ENCODE measurements around the gene MTR.

Gene MTR

DNA sequence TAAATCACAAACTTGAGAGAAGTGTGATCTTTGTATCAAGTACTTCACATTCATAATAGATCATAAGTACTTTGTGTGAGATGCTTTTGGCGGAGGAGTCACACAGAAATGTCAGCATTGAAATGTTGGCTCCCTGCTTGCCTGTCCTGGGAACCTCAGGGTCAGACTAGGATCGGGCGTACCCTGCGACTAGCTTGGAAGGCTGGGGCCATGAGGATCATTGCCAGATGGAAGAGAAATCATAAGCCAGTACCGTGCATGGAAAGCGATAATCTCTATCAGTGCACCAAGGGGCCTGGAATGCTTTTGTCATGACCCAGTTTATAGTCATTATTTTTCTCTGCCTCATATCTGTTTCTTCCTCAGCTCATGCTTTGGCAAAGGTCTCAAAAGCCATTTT is 35.5 kb downstream of the MTR start:
- H3K4me1 ChIP-seq (ENCODE audit: control insufficient read depth, insufficient read depth, low read length) = no peaks in the 10 kb centered on the region
- peaks cover 62% of the 10 kb centered on the region for H3K36me3 ChIP-seq (ENCODE audit: control insufficient read depth, insufficient read depth, low read length)
- H3K27ac ChIP-seq (ENCODE audit: low read depth, low read length) = no peak overlapping the region
- H3K27me3 ChIP-seq (ENCODE audit: control insufficient read depth, insufficient read depth, low read length) = no peaks in the 10 kb centered on the region
- no peak overlapping the region for H3K4me3 ChIP-seq (ENCODE audit: low read depth, low read length)
- no peak overlapping the region for H3K9ac ChIP-seq (ENCODE audit: low read depth, low read length)
- no peaks in the 10 kb centered on the region for H3K9me3 ChIP-seq (ENCODE audit: control insufficient read depth, insufficient read depth, low read length)

DNA sequence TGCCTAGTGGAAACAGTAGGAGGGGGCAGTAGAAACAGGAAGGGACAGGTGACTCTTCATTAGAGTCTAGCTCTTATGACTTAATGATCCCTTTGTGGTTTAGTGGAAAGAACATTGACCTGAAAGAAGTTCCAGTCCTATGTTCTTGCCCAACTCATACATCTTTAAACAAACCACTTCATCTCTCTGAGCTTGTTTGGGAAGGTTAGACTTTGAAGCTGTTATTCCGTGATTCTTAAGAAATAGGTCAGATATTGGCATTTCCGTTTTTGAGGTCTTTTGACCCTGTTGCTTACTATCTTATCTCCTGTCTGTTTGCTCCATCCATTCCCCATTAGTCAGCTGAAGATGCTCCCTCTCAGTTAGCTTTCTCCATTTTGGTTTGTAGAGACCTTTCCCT is 38.5 kb downstream of the MTR start:
- H3K27ac ChIP-seq (ENCODE audit: low read depth, low read length) = no peak overlapping the region
- H3K9me3 ChIP-seq (ENCODE audit: control insufficient read depth, insufficient read depth, low read length) = no peaks in the 10 kb centered on the region
- H3K9ac ChIP-seq (ENCODE audit: low read depth, low read length) = no peak overlapping the region
- no peaks in the 10 kb centered on the region for H3K4me1 ChIP-seq (ENCODE audit: control insufficient read depth, insufficient read depth, low read length)
- no peak overlapping the region for H3K4me3 ChIP-seq (ENCODE audit: low read depth, low read length)
- H3K36me3 ChIP-seq (ENCODE audit: control insufficient read depth, insufficient read depth, low read length) = peaks cover 71% of the 10 kb centered on the region
- no peaks in the 10 kb centered on the region for H3K27me3 ChIP-seq (ENCODE audit: control insufficient read depth, insufficient read depth, low read length)

DNA sequence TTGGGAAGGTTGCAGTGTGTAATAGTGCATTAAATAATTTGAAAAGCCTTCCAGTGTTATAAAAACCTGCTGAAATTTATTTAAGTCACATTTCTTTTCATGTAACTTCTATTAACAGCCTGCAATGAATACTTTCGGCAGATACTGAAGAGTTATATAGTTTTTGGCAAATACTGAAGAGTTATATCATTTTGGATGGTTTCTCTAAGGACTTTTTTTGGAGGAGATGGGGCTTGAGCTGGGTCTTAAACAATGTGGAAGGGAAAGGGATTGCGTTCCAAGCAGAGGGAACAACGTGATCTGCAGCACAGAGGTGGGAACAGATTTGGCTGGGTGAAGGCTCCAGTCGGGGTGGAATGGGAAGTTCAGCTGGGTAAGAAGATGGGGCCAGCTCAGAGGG is 39.8 kb downstream of the MTR start:
- H3K9ac ChIP-seq (ENCODE audit: low read depth, low read length) = no peak overlapping the region
- H3K27ac ChIP-seq (ENCODE audit: low read depth, low read length) = no peak overlapping the region
- H3K36me3 ChIP-seq (ENCODE audit: control insufficient read depth, insufficient read depth, low read length) = peaks cover 71% of the 10 kb centered on the region
- no peaks in the 10 kb centered on the region for H3K27me3 ChIP-seq (ENCODE audit: control insufficient read depth, insufficient read depth, low read length)
- no peak overlapping the region for H3K4me3 ChIP-seq (ENCODE audit: low read depth, low read length)
- no peaks in the 10 kb centered on the region for H3K4me1 ChIP-seq (ENCODE audit: control insufficient read depth, insufficient read depth, low read length)
- no peaks in the 10 kb centered on the region for H3K9me3 ChIP-seq (ENCODE audit: control insufficient read depth, insufficient read depth, low read length)

DNA sequence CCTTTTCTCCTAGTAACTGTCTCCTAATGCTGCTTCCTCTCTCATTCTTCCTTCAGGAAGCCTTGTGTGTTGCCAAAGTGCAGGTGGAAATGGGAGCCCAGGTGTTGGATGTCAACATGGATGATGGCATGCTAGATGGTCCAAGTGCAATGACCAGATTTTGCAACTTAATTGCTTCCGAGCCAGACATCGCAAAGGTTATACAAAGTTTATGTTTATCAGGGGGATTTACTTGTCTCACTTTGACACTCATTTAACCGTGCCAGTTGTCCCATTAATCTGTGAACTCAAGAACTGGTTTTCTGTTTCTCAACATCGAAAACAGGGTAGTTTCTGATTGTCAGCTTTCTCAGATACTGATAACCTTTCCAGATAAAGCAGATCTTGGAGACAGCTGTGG is 40.4 kb downstream of the MTR start:
- no peak overlapping the region for H3K9ac ChIP-seq (ENCODE audit: low read depth, low read length)
- H3K36me3 ChIP-seq (ENCODE audit: control insufficient read depth, insufficient read depth, low read length) = peaks cover 70% of the 10 kb centered on the region
- no peaks in the 10 kb centered on the region for H3K27me3 ChIP-seq (ENCODE audit: control insufficient read depth, insufficient read depth, low read length)
- no peak overlapping the region for H3K27ac ChIP-seq (ENCODE audit: low read depth, low read length)
- H3K4me1 ChIP-seq (ENCODE audit: control insufficient read depth, insufficient read depth, low read length) = no peaks in the 10 kb centered on the region
- H3K9me3 ChIP-seq (ENCODE audit: control insufficient read depth, insufficient read depth, low read length) = no peaks in the 10 kb centered on the region
- no peak overlapping the region for H3K4me3 ChIP-seq (ENCODE audit: low read depth, low read length)

DNA sequence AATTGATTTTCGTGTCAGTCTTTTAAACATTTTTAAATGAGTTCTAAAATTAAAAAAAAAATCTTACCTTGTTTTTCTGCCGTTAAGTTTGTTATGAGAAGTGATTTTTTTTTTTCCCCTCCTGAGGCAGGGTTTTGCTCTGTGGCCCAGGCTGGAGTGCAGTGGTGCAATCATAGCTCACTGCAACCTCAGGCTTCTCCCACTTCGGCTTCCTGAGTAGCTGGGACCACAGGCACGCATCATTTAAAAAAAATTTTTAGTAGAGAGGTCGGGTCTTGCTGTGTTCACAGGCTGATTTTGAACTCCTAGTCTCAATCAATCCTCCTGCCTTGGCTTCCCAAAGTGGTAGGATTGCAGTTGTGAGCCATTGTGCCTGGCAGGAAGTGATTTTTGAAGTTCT is 41.1 kb downstream of the MTR start:
- peaks cover 63% of the 10 kb centered on the region for H3K36me3 ChIP-seq (ENCODE audit: control insufficient read depth, insufficient read depth, low read length)
- H3K4me1 ChIP-seq (ENCODE audit: control insufficient read depth, insufficient read depth, low read length) = no peaks in the 10 kb centered on the region
- no peak overlapping the region for H3K9ac ChIP-seq (ENCODE audit: low read depth, low read length)
- H3K9me3 ChIP-seq (ENCODE audit: control insufficient read depth, insufficient read depth, low read length) = no peaks in the 10 kb centered on the region
- no peak overlapping the region for H3K27ac ChIP-seq (ENCODE audit: low read depth, low read length)
- H3K4me3 ChIP-seq (ENCODE audit: low read depth, low read length) = no peak overlapping the region
- no peaks in the 10 kb centered on the region for H3K27me3 ChIP-seq (ENCODE audit: control insufficient read depth, insufficient read depth, low read length)

DNA sequence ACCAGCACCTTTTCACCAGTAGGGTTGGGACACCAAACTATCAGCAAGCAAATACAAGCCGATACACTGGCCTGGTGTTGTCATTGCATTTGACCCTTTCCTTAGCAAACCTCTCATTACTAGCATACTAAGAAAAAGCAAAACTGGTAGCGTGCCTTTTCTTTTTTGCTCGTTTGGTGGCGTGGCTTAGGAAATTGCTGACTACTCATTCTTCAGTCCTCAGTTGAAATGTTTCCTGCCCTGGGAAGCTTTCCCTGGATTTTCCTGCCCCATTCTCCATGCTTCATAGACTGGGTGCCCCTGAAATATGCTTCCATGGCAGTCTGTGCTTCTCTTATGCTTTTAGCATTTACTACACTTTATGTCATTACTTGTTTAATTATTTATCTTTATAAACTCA is 42.0 kb downstream of the MTR start:
- H3K27ac ChIP-seq (ENCODE audit: low read depth, low read length) = no peak overlapping the region
- H3K27me3 ChIP-seq (ENCODE audit: control insufficient read depth, insufficient read depth, low read length) = no peaks in the 10 kb centered on the region
- no peaks in the 10 kb centered on the region for H3K9me3 ChIP-seq (ENCODE audit: control insufficient read depth, insufficient read depth, low read length)
- no peak overlapping the region for H3K4me3 ChIP-seq (ENCODE audit: low read depth, low read length)
- no peaks in the 10 kb centered on the region for H3K4me1 ChIP-seq (ENCODE audit: control insufficient read depth, insufficient read depth, low read length)
- H3K36me3 ChIP-seq (ENCODE audit: control insufficient read depth, insufficient read depth, low read length) = peaks cover 55% of the 10 kb centered on the region
- no peak overlapping the region for H3K9ac ChIP-seq (ENCODE audit: low read depth, low read length)

DNA sequence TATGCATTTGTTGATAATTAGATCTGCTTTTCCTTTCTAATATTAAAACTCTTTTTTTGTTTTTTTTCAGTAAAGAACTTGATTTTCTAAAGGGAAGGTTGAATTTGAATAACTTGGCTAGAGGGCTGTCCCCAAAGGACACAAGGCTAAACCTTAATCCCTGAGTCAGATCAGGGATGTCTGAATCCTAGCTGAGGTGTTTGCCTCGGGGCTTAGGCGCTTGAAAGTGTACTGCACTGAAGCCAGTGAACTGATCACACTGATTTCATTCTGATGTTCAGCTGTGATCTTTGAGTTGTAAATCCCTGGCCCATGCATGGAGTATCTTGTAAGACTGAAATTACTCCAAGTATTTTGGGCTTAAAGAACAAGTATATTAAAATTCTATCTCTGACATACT is 42.8 kb downstream of the MTR start:
- Histone ChIP-seq H3K27me3 (ENCODE audit: control insufficient read depth, insufficient read depth, low read length) (no peaks in the 10 kb centered on the region), H3K27ac (ENCODE audit: low read depth, low read length) (no peak overlapping the region), H3K4me3 (ENCODE audit: low read depth, low read length) (no peak overlapping the region), H3K9ac (ENCODE audit: low read depth, low read length) (no peak overlapping the region), H3K9me3 (ENCODE audit: control insufficient read depth, insufficient read depth, low read length) (no peaks in the 10 kb centered on the region), H3K4me1 (ENCODE audit: control insufficient read depth, insufficient read depth, low read length) (no peaks in the 10 kb centered on the region), H3K36me3 (ENCODE audit: control insufficient read depth, insufficient read depth, low read length) (peaks cover 52% of the 10 kb centered on the region)

DNA sequence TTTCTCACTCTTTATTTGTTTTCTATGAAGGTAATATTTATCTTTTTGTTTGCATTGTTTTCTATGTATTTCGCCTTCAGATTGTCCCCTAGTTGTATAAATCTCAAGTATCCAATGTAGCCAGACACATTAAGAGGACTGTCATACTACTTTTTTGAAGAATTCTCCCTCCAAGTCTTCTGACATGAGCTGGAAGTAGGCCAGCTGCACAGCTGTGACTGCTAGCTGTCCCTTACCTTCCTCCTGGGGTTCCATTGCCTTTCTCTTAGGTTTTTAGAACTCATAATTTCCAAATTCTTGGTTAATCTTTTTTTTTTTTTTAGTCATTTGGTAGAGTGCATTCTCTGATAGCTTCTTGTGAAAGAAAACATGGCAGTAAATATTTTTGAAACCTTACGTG is 46.2 kb downstream of the MTR start:
- Histone ChIP-seq H3K27me3 (ENCODE audit: control insufficient read depth, insufficient read depth, low read length) (no peaks in the 10 kb centered on the region), H3K27ac (ENCODE audit: low read depth, low read length) (no peak overlapping the region), H3K36me3 (ENCODE audit: control insufficient read depth, insufficient read depth, low read length) (peaks cover 39% of the 10 kb centered on the region), H3K4me3 (ENCODE audit: low read depth, low read length) (no peak overlapping the region), H3K9me3 (ENCODE audit: control insufficient read depth, insufficient read depth, low read length) (no peaks in the 10 kb centered on the region), H3K4me1 (ENCODE audit: control insufficient read depth, insufficient read depth, low read length) (no peaks in the 10 kb centered on the region), H3K9ac (ENCODE audit: low read depth, low read length) (no peak overlapping the region)

DNA sequence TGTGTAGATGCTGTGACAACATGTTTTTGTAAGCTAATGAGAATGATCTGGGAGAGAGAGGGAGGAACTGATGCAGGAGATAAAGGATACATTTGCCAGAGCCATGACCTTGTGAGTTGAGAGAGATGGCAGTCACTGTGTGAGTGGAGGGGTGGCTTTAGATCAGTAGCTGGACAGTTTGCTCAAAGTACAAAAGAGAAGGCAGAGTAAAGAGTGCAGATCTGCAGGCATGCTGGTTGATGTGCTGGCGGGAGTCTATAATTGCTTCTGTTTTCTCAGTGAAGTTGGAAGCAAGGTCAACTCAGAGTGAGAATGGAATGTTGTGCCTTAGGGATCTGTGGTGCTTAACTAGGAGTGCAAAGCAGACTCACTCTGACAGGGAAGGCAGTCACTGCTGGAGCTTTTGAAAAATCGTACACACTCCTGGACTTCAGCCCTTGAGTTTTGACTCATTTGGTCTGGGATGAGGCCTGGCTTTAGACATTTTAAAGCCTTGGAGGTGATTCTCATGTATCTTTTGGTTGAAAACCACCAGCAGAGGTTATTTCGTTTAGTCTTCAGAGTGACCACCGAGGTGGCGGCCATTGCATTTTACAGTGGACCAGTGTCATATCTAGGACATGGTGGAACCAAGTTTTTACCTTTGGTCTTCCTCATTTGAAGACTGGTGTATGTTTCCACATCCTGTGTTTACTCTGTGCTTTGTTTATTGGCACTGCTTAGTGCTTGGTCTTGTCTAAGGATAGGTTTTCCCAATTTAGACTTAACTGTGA is 49.6 kb downstream of the MTR start:
- Histone ChIP-seq H3K9me3 (ENCODE audit: control insufficient read depth, insufficient read depth, low read length) (no peaks in the 10 kb centered on the region), H3K4me3 (ENCODE audit: low read depth, low read length) (no peak overlapping the region), H3K4me1 (ENCODE audit: control insufficient read depth, insufficient read depth, low read length) (no peaks in the 10 kb centered on the region), H3K9ac (ENCODE audit: low read depth, low read length) (no peak overlapping the region), H3K27me3 (ENCODE audit: control insufficient read depth, insufficient read depth, low read length) (no peaks in the 10 kb centered on the region), H3K36me3 (ENCODE audit: control insufficient read depth, insufficient read depth, low read length) (peaks cover 14% of the 10 kb centered on the region), H3K27ac (ENCODE audit: low read depth, low read length) (no peak overlapping the region)

DNA sequence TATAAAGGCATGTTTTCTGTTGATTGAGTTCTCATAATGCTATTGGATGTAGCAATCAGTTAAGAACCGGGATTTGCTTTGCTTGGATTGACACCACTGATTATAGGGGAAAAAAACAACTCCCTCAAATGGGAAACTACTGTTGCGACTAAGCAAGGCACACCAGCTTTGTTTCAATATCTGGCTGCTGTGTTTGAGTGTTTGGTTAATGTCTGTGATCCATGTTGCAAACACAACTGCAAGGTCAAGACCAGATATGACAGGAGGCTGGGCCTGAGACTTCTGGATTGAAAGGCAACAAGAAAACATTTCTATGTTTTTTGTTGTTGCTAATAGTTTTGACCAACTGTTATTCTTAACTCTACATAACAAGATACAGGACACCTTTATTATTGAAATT is 50.7 kb downstream of the MTR start:
- no peaks in the 10 kb centered on the region for H3K27me3 ChIP-seq (ENCODE audit: control insufficient read depth, insufficient read depth, low read length)
- no peak overlapping the region for H3K9ac ChIP-seq (ENCODE audit: low read depth, low read length)
- H3K4me3 ChIP-seq (ENCODE audit: low read depth, low read length) = no peak overlapping the region
- peaks cover 15% of the 10 kb centered on the region; the same call in 1 of the 2 replicates for H3K36me3 ChIP-seq (ENCODE audit: control insufficient read depth, insufficient read depth, low read length)
- H3K9me3 ChIP-seq (ENCODE audit: control insufficient read depth, insufficient read depth, low read length) = no peaks in the 10 kb centered on the region
- H3K27ac ChIP-seq (ENCODE audit: low read depth, low read length) = no peak overlapping the region
- no peaks in the 10 kb centered on the region for H3K4me1 ChIP-seq (ENCODE audit: control insufficient read depth, insufficient read depth, low read length)

DNA sequence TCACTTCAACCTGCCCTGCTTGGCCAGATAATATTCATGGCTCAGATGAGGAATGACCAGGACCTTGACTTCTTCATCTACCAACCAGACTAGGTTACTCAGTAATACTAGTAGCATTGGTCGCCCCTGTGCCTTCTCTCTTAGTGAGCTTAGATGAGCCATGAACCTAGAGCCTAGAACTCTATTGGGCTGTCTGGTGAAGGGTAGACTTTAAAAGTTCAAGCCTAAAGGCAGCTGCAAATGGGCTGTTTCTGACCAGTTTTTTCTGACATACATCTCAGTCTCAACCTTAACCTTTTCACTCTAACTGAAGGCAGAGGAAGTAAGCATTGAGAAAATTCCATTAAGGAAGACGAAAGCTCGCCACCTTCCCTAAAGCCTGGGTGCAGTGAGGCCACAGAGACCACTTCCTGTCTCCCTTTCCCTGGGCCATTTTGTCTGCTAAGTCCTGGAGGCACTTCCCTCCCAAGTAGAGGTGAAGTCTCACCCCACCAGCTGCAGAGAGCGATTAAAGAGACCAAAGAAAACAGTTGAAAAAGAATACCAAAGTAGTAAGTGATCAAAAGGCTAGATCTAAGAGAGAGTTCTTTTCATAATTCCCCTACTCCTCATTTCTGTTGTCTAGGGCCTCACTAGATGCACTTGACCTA is 53.3 kb downstream of the MTR start:
- peaks cover 31% of the 10 kb centered on the region for H3K36me3 ChIP-seq (ENCODE audit: control insufficient read depth, insufficient read depth, low read length)
- no peaks in the 10 kb centered on the region for H3K27me3 ChIP-seq (ENCODE audit: control insufficient read depth, insufficient read depth, low read length)
- H3K4me3 ChIP-seq (ENCODE audit: low read depth, low read length) = no peak overlapping the region
- H3K27ac ChIP-seq (ENCODE audit: low read depth, low read length) = no peak overlapping the region
- no peaks in the 10 kb centered on the region for H3K4me1 ChIP-seq (ENCODE audit: control insufficient read depth, insufficient read depth, low read length)
- no peaks in the 10 kb centered on the region for H3K9me3 ChIP-seq (ENCODE audit: control insufficient read depth, insufficient read depth, low read length)
- H3K9ac ChIP-seq (ENCODE audit: low read depth, low read length) = no peak overlapping the region

All from HUES48 (cell line).